ENCODE measurements around the gene E4F1.

E4F1 gene

GRCh38 chr16:2191446-2191706, 32.0 kb upstream of the E4F1 start:
- Histone ChIP-seq H2AFZ (ENCODE audit: low read depth, low read length) (no peak overlapping the region), H3K9me3 (ENCODE audit: insufficient read depth, low read length) (no peaks in the 10 kb centered on the region), H4K20me1 (ENCODE audit: insufficient read depth, low read length) (no peaks in the 10 kb centered on the region), H3K4me2 (ENCODE audit: low read length) (no peak overlapping the region), H3K4me3 (ENCODE audit: low read length) (no peak overlapping the region), H3K4me1 (ENCODE audit: low read length) (peaks cover 5% of the 10 kb centered on the region; the same call in 1 of the 2 replicates), H3K27me3 (ENCODE audit: low read depth, low read length) (peaks cover 22% of the 10 kb centered on the region), H3K36me3 (replicated peaks; ENCODE audit: low read depth, low read length) (no peaks in the 10 kb centered on the region), H3K27ac (ENCODE audit: low read length) (no peak overlapping the region), H3K79me2 (ENCODE audit: low read length) (no peaks in the 10 kb centered on the region), H3K9ac (ENCODE audit: low read length) (no peak overlapping the region)
- TF ChIP-seq EZH2phosphoT487 (IDR thresholded peaks at IDR 0.05; ENCODE audit: low read depth), result no peak
- TF ChIP-seq CTCF (IDR thresholded peaks at IDR 0.05; ENCODE audit: low read depth, low read length), result no peak

GRCh38 chr16:2194166-2194834, 29.1 kb upstream of the E4F1 start:
- TF ChIP-seq CTCF (IDR thresholded peaks at IDR 0.05; ENCODE audit: low read depth, low read length), result no peak
- no peak for TF ChIP-seq EZH2phosphoT487 (IDR thresholded peaks at IDR 0.05; ENCODE audit: low read depth)
- H3K4me3 ChIP-seq (ENCODE audit: low read length), result no peak overlapping the region
- no peak overlapping the region for H3K27ac ChIP-seq (ENCODE audit: low read length)
- H3K9ac ChIP-seq (ENCODE audit: low read length), result no peak overlapping the region
- no peaks in the 10 kb centered on the region for H3K36me3 ChIP-seq (replicated peaks; ENCODE audit: low read depth, low read length)
- no peak overlapping the region for H3K4me2 ChIP-seq (ENCODE audit: low read length)
- peaks cover 42% of the 10 kb centered on the region for H3K27me3 ChIP-seq (ENCODE audit: low read depth, low read length)
- H2AFZ ChIP-seq (ENCODE audit: low read depth, low read length), result no peak overlapping the region
- H3K4me1 ChIP-seq (ENCODE audit: low read length), result peaks cover 5% of the 10 kb centered on the region; the same call in 1 of the 2 replicates
- H3K79me2 ChIP-seq (ENCODE audit: low read length), result no peaks in the 10 kb centered on the region
- H4K20me1 ChIP-seq (ENCODE audit: insufficient read depth, low read length), result no peaks in the 10 kb centered on the region
- H3K9me3 ChIP-seq (ENCODE audit: insufficient read depth, low read length), result no peaks in the 10 kb centered on the region

GRCh38 chr16:2194852-2195321, 28.5 kb upstream of the E4F1 start:
- Histone ChIP-seq H3K4me3 (ENCODE audit: low read length) (peak overlapping the region; percentile 68), H3K27ac (ENCODE audit: low read length) (no peak overlapping the region), H3K36me3 (replicated peaks; ENCODE audit: low read depth, low read length) (no peaks in the 10 kb centered on the region), H3K79me2 (ENCODE audit: low read length) (no peaks in the 10 kb centered on the region), H3K4me1 (ENCODE audit: low read length) (peaks cover 5% of the 10 kb centered on the region; the same call in 1 of the 2 replicates), H3K27me3 (ENCODE audit: low read depth, low read length) (peaks cover 42% of the 10 kb centered on the region), H3K4me2 (ENCODE audit: low read length) (peak overlapping the region; percentile 64), H2AFZ (ENCODE audit: low read depth, low read length) (no peak overlapping the region), H3K9me3 (ENCODE audit: insufficient read depth, low read length) (no peaks in the 10 kb centered on the region), H3K9ac (ENCODE audit: low read length) (no peak overlapping the region), H4K20me1 (ENCODE audit: insufficient read depth, low read length) (no peaks in the 10 kb centered on the region)
- peak; percentile 54 for TF ChIP-seq CTCF (IDR thresholded peaks at IDR 0.05; ENCODE audit: low read depth, low read length)
- TF ChIP-seq EZH2phosphoT487 (IDR thresholded peaks at IDR 0.05; ENCODE audit: low read depth), result no peak

GRCh38 chr16:2195322-2196161, 27.8 kb upstream of the E4F1 start:
- no peaks in the 10 kb centered on the region for H3K36me3 ChIP-seq (replicated peaks; ENCODE audit: low read depth, low read length)
- H2AFZ ChIP-seq (ENCODE audit: low read depth, low read length), result no peak overlapping the region
- peaks cover 5% of the 10 kb centered on the region; the same call in 1 of the 2 replicates for H3K4me1 ChIP-seq (ENCODE audit: low read length)
- H3K27me3 ChIP-seq (ENCODE audit: low read depth, low read length), result peaks cover 48% of the 10 kb centered on the region
- H3K4me3 ChIP-seq (ENCODE audit: low read length), result peak overlapping the region; percentile 68
- H3K27ac ChIP-seq (ENCODE audit: low read length), result no peak overlapping the region
- no peaks in the 10 kb centered on the region for H3K79me2 ChIP-seq (ENCODE audit: low read length)
- no peaks in the 10 kb centered on the region for H4K20me1 ChIP-seq (ENCODE audit: insufficient read depth, low read length)
- H3K9me3 ChIP-seq (ENCODE audit: insufficient read depth, low read length), result no peaks in the 10 kb centered on the region
- TF ChIP-seq CTCF (IDR thresholded peaks at IDR 0.05; ENCODE audit: low read depth, low read length) (no peak), EZH2phosphoT487 (IDR thresholded peaks at IDR 0.05; ENCODE audit: low read depth) (no peak)
- peak overlapping the region; percentile 64 for H3K4me2 ChIP-seq (ENCODE audit: low read length)
- H3K9ac ChIP-seq (ENCODE audit: low read length), result 0 out of 2 replicates have a peak overlapping the region, but pooled peaks have one; percentile 18

Data from OCI-LY3 (cell line).